ENCODE results near the gene MED14. TPM values are rescaled to one million over a fixed set of nuclear protein-coding genes. Genes with fewer than 3 reads are reported as not detected.

Gene MED14
- total and polyA plus RNA-seq, 2 of the 8 experiments (the other 6 are each of a cell fraction or from before 2014, with no cell fraction given): 79.7 to 117 TPM

Other genes starting within 250 kb of the MED14 start
- gene ATP6AP2, start 154.6 kb downstream of the MED14 start, total RNA-seq (2021; fragmentation: NEBNext Ultra II Directional; extraction: Animal tissue kit (Norgen Biotek cat#: 25700)): 66.0 and 71.7 TPM in 2 replicates
- gene ATP6AP2, start 154.6 kb downstream of the MED14 start, polyA plus RNA-seq (2011; rRNA removed): 35.1 and 86.2 TPM in 2 replicates
- not detected in 2 replicates for gene MPC1L, start 112.1 kb downstream of the MED14 start, total RNA-seq (2021; fragmentation: NEBNext Ultra II Directional; extraction: Animal tissue kit (Norgen Biotek cat#: 25700))
- not detected in 2 replicates for gene MPC1L, start 112.1 kb downstream of the MED14 start, polyA plus RNA-seq (2011; rRNA removed)
- 6.4 and 7.2 TPM in 2 replicates for gene CXorf38, start 88.0 kb downstream of the MED14 start, total RNA-seq (2021; fragmentation: NEBNext Ultra II Directional; extraction: Animal tissue kit (Norgen Biotek cat#: 25700))
- 3.6 and 3.7 TPM in 2 replicates for gene CXorf38, start 88.0 kb downstream of the MED14 start, polyA plus RNA-seq (2011; rRNA removed)